Measurements from ENCODE around the gene PTPRN2. TPM values are rescaled to one million over a fixed set of nuclear protein-coding genes. Genes with fewer than 3 reads are reported as not detected.
A peak's percentile ranks its signal among the peaks of the same experiment; 100 is the strongest.

PTPRN2 gene
- total and polyA plus RNA-seq, 2 donors (not counting 3 experiments of a cell fraction or from before 2014, with no cell fraction given) = 0.62 to 0.88 TPM

- no peak for TF ChIP-seq POLR2A (IDR thresholded peaks at IDR 0.05; ENCODE audit: low read depth, low read length)
- no peak for TF ChIP-seq GATA2 (IDR thresholded peaks at IDR 0.05; ENCODE audit: insufficient read depth, insufficient read length, low read depth, low read length)
- TF ChIP-seq MYC (IDR thresholded peaks at IDR 0.05; ENCODE audit: low read depth, low read length) = no peak
- no peak for TF ChIP-seq JUN (IDR thresholded peaks at IDR 0.05; ENCODE audit: borderline replicate concordance, insufficient read depth, insufficient read length, low read depth)
- TF ChIP-seq POLR2AphosphoS5 (IDR thresholded peaks at IDR 0.05; ENCODE audit: insufficient read depth, low read depth, low read length) = no peak
- TF ChIP-seq CTCF (IDR thresholded peaks at IDR 0.05; ENCODE audit: extremely low read depth in 1 of 2, insufficient read depth in 1 of 2, low read depth in 1 of 2, low read length in 2 of 2) = no peak
- TF ChIP-seq EZH2 (IDR thresholded peaks at IDR 0.05; ENCODE audit: borderline replicate concordance, low read depth, low read length, severe bottlenecking) = peak; percentile 41
- Histone ChIP-seq H3K4me3 (replicated peaks in 1 of 3; ENCODE audit: insufficient read depth in 1 of 3, low read depth in 1 of 3, low read length in 3 of 3) (no peak overlapping the region), H3K4me1 (ENCODE audit: control insufficient read depth, extremely low read depth, insufficient read depth, low read length) (no peaks in the 10 kb centered on the region), H3K9ac (replicated peaks; ENCODE audit: extremely low read depth, insufficient read depth, low read length) (no peak overlapping the region), H3K4me2 (ENCODE audit: insufficient read depth, low read length) (no peak overlapping the region), H3K9me1 (replicated peaks; ENCODE audit: control insufficient read depth, extremely low read depth, insufficient read depth, low read length) (no peaks in the 10 kb centered on the region), H3K27ac (ENCODE audit: insufficient read depth, low read depth, low read length) (no peak overlapping the region), H3K9me3 (replicated peaks; ENCODE audit: control insufficient read depth, insufficient read depth, low read length) (no peaks in the 10 kb centered on the region), H3K27me3 (ENCODE audit: control insufficient read depth in 2 of 2, insufficient read depth in 2 of 2, low read length in 2 of 2) (peaks cover 36 to 50% of the 10 kb centered on the region in 2 experiments), H3K79me2 (ENCODE audit: control insufficient read depth, insufficient read depth, low read length) (no peaks in the 10 kb centered on the region), H2AFZ (ENCODE audit: low read depth, low read length) (no peak overlapping the region), H3K36me3 (ENCODE audit: control insufficient read depth in 2 of 2, extremely low read depth in 1 of 2, insufficient read depth in 2 of 2, low read length in 2 of 2) (no peaks in the 10 kb centered on the region), H4K20me1 (replicated peaks; ENCODE audit: control insufficient read depth, extremely low read depth, insufficient read depth, low read length) (no peaks in the 10 kb centered on the region)
- intact Hi-C loops (cut with micrococcal nuclease) (no loop called here), dilution Hi-C loops (cut with MboI; ENCODE audit: extremely low pct_ligation_motif_present, low sequenced_read_pairs) (no loop called here)
- DNase-seq (ENCODE audit: low read depth, low spot score) = no peak
- no peak for FAIRE-seq
- BruUV-seq (replicated peaks) = no TSS peak
- CTCF ChIA-PET = no interaction called here
- POLR2A ChIA-PET = no interaction called here
These were observed 893.9 kb downstream of the PTPRN2 start for GRCh38 chr7:157693521-157694375.

Measured in endothelial cell of umbilical vein (primary cell).